ENCODE measurements around the gene OR2D3. TPM values are rescaled to one million over a fixed set of nuclear protein-coding genes. Genes with fewer than 3 reads are reported as not detected.
"Not testable (repeated sequence)": the region's sequence is repeated elsewhere in the genome, so short reads cannot be mapped to it uniquely, and the experiment has no call there.

The OR2D3 gene
- polyA plus RNA-seq, 1 of the 3 experiments (the other 2 are of a cell fraction) = not detected

DNA sequence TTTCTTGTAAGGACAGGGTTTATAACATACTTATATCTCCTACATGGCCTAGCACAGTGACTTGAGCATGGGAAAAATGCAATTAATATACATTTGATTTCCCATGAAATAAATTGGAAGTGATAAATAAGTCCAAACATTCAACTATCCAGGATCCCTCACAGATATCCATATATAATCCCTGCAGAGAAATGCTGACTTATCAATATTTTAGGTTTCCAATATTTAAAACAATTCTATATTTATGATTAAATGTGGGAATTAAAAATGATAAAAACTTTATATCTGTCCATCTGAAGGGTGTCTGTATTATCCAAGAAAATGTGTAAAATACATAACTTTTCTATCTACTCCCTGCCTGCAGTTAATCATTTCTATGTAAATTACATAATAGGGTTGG is 38.1 kb upstream of the OR2D3 start:
- DNase-seq = no peak
- ChIA-PET CTCF (no interaction called here), POLR2A (no interaction called here)
- H3F3A ChIP-seq (replicated peaks; ENCODE audit: insufficient read depth) = no peaks in the 10 kb centered on the region
- no peak overlapping the region for H2AFZ ChIP-seq (ENCODE audit: low read depth)
- no peak overlapping the region for H3K4me2 ChIP-seq
- H4K20me1 ChIP-seq (ENCODE audit: insufficient read depth) = no peaks in the 10 kb centered on the region
- no peaks in the 10 kb centered on the region for H3K9me2 ChIP-seq
- H3K27ac ChIP-seq (ENCODE audit: low read depth in 2 of 2, low read length in 1 of 2) = no peak overlapping the region
- TF ChIP-seq SIN3A (IDR thresholded peaks at IDR 0.05; ENCODE audit: borderline replicate concordance, low read depth, low read length) (no peak), SMC3 (IDR thresholded peaks at IDR 0.05; ENCODE audit: low read depth, low read length) (no peak), RAD21 (IDR thresholded peaks at IDR 0.05; ENCODE audit: low read length) (no peak), FOSL2 (IDR thresholded peaks at IDR 0.05; ENCODE audit: borderline replicate concordance, low read depth) (no peak), TEAD4 (IDR thresholded peaks at IDR 0.05; ENCODE audit: borderline replicate concordance, insufficient read depth) (no peak), NRF1 (IDR thresholded peaks at IDR 0.05; ENCODE audit: low read depth, low read length) (no peak), ELF1 (IDR thresholded peaks at IDR 0.05) (no peak), JUND (IDR thresholded peaks at IDR 0.05) (no peak), RFX5 (IDR thresholded peaks at IDR 0.05; ENCODE audit: low read length) (no peak), MXI1 (IDR thresholded peaks at IDR 0.05; ENCODE audit: low read depth, low read length) (no peak)
- TF ChIP-seq, protein P1, sequence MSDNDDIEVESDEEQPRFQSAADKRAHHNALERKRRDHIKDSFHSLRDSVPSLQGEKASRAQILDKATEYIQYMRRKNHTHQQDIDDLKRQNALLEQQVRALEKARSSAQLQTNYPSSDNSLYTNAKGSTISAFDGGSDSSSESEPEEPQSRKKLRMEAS (IDR thresholded peaks at IDR 0.05; ENCODE audit: low read depth) = no peak
- TF ChIP-seq, protein P2, sequence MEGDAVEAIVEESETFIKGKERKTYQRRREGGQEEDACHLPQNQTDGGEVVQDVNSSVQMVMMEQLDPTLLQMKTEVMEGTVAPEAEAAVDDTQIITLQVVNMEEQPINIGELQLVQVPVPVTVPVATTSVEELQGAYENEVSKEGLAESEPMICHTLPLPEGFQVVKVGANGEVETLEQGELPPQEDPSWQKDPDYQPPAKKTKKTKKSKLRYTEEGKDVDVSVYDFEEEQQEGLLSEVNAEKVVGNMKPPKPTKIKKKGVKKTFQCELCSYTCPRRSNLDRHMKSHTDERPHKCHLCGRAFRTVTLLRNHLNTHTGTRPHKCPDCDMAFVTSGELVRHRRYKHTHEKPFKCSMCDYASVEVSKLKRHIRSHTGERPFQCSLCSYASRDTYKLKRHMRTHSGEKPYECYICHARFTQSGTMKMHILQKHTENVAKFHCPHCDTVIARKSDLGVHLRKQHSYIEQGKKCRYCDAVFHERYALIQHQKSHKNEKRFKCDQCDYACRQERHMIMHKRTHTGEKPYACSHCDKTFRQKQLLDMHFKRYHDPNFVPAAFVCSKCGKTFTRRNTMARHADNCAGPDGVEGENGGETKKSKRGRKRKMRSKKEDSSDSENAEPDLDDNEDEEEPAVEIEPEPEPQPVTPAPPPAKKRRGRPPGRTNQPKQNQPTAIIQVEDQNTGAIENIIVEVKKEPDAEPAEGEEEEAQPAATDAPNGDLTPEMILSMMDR (IDR thresholded peaks at IDR 0.05) = no peak
- TF ChIP-seq, protein P3, sequence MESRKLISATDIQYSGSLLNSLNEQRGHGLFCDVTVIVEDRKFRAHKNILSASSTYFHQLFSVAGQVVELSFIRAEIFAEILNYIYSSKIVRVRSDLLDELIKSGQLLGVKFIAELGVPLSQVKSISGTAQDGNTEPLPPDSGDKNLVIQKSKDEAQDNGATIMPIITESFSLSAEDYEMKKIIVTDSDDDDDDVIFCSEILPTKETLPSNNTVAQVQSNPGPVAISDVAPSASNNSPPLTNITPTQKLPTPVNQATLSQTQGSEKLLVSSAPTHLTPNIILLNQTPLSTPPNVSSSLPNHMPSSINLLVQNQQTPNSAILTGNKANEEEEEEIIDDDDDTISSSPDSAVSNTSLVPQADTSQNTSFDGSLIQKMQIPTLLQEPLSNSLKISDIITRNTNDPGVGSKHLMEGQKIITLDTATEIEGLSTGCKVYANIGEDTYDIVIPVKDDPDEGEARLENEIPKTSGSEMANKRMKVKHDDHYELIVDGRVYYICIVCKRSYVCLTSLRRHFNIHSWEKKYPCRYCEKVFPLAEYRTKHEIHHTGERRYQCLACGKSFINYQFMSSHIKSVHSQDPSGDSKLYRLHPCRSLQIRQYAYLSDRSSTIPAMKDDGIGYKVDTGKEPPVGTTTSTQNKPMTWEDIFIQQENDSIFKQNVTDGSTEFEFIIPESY (IDR thresholded peaks at IDR 0.05; ENCODE audit: borderline replicate concordance, low read depth) = no peak
- TF ChIP-seq, protein P4, sequence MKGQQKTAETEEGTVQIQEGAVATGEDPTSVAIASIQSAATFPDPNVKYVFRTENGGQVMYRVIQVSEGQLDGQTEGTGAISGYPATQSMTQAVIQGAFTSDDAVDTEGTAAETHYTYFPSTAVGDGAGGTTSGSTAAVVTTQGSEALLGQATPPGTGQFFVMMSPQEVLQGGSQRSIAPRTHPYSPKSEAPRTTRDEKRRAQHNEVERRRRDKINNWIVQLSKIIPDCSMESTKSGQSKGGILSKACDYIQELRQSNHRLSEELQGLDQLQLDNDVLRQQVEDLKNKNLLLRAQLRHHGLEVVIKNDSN (IDR thresholded peaks at IDR 0.05; ENCODE audit: borderline replicate concordance, low read depth) = no peak
- no peak overlapping the region for H3K9ac ChIP-seq
- no peaks in the 10 kb centered on the region for H3K4me1 ChIP-seq (ENCODE audit: control insufficient read depth in 1 of 2, insufficient read depth in 2 of 2, low read depth in 1 of 2, low read length in 1 of 2)
- H3K79me2 ChIP-seq (ENCODE audit: insufficient read depth) = no peaks in the 10 kb centered on the region
- H3K27me3 ChIP-seq (ENCODE audit: insufficient read depth) = no peaks in the 10 kb centered on the region
- no peak overlapping the region for H3K4me3 ChIP-seq (ENCODE audit: low read depth in 2 of 2, low read length in 1 of 2)
- no peaks in the 10 kb centered on the region for H3K9me3 ChIP-seq
- no peaks in the 10 kb centered on the region for H3K36me3 ChIP-seq (replicated peaks in 1 of 2; ENCODE audit: control insufficient read depth in 1 of 2, insufficient read depth in 2 of 2, low read length in 1 of 2)

DNA sequence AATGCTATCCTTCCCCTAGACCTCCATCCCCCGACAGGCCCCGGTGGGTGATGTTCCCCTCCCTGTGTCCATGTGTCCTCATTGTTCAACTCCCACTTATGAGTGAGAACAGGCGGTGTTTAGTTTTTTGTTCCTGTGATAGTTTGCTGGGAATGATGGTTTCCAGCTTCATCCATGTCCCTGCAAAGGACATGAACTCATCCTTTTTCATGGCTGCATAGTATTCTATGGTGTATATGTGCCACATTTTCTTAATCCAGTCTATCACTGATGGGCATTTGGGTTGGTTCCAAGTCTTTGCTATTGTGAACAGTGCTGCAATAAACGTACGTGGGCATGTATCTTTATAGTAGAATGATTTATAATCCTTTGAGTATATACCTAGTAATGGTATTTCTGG is 33.1 kb upstream of the OR2D3 start:
- H4K20me1 ChIP-seq (ENCODE audit: insufficient read depth); H3K79me2 ChIP-seq (ENCODE audit: insufficient read depth); H3F3A ChIP-seq (replicated peaks; ENCODE audit: insufficient read depth); DNase-seq; H3K36me3 ChIP-seq (replicated peaks in 1 of 2; ENCODE audit: control insufficient read depth in 1 of 2, insufficient read depth in 2 of 2, low read length in 1 of 2); H3K9me3 ChIP-seq; H3K27me3 ChIP-seq (ENCODE audit: insufficient read depth); H3K9ac ChIP-seq; H3K4me2 ChIP-seq; CTCF ChIA-PET; H3K4me1 ChIP-seq (ENCODE audit: control insufficient read depth in 1 of 2, insufficient read depth in 2 of 2, low read depth in 1 of 2, low read length in 1 of 2); H3K4me3 ChIP-seq (ENCODE audit: low read depth in 2 of 2, low read length in 1 of 2); POLR2A ChIA-PET; H3K27ac ChIP-seq (ENCODE audit: low read depth in 2 of 2, low read length in 1 of 2); H3K9me2 ChIP-seq; H2AFZ ChIP-seq (ENCODE audit: low read depth): not testable (repeated sequence)
- 34% methylated on average over 5 of the region's 5 CpGs for WGBS (ENCODE audit: low lambda C conversion rate)
